ENCODE measurements around the gene NR5A2.

The NR5A2 gene

GRCh38 chr1:200207711-200208126 lies 180.2 kb downstream of the NR5A2 start:
- Histone ChIP-seq H3K36me3 (ENCODE audit: control insufficient read depth, insufficient read depth, low read length) (no peaks in the 10 kb centered on the region), H3K4me3 (replicated peaks; ENCODE audit: low read depth, low read length) (no peak overlapping the region), H3K27me3 (replicated peaks; ENCODE audit: control insufficient read depth, insufficient read depth, low read length) (no peaks in the 10 kb centered on the region)
- TF ChIP-seq CTCF (IDR thresholded peaks at IDR 0.05; ENCODE audit: insufficient read depth, low read length, poor library complexity, severe bottlenecking), result no peak
- DNase-seq (ENCODE audit: extremely low read depth, insufficient read length), result peak; percentile 65

- no peaks in the 10 kb centered on the region for H3K27me3 ChIP-seq (replicated peaks; ENCODE audit: control insufficient read depth, insufficient read depth, low read length)
- DNase-seq (ENCODE audit: extremely low read depth, insufficient read length), result no peak
- no peak overlapping the region for H3K4me3 ChIP-seq (replicated peaks; ENCODE audit: low read depth, low read length)
- no peaks in the 10 kb centered on the region for H3K36me3 ChIP-seq (ENCODE audit: control insufficient read depth, insufficient read depth, low read length)
- TF ChIP-seq CTCF (IDR thresholded peaks at IDR 0.05; ENCODE audit: insufficient read depth, low read length, poor library complexity, severe bottlenecking), result no peak
Measured at GRCh38 chr1:200211157-200211556, 183.6 kb downstream of the NR5A2 start.

GRCh38 chr1:200213392-200213791 lies 185.9 kb downstream of the NR5A2 start:
- Histone ChIP-seq H3K27me3 (replicated peaks; ENCODE audit: control insufficient read depth, insufficient read depth, low read length) (no peaks in the 10 kb centered on the region), H3K36me3 (ENCODE audit: control insufficient read depth, insufficient read depth, low read length) (no peaks in the 10 kb centered on the region), H3K4me3 (replicated peaks; ENCODE audit: low read depth, low read length) (no peak overlapping the region)
- TF ChIP-seq CTCF (IDR thresholded peaks at IDR 0.05; ENCODE audit: insufficient read depth, low read length, poor library complexity, severe bottlenecking), result no peak
- no peak for DNase-seq (ENCODE audit: extremely low read depth, insufficient read length)

GRCh38 chr1:200213921-200214320 lies 186.4 kb downstream of the NR5A2 start:
- Histone ChIP-seq H3K27me3 (replicated peaks; ENCODE audit: control insufficient read depth, insufficient read depth, low read length) (no peaks in the 10 kb centered on the region), H3K36me3 (ENCODE audit: control insufficient read depth, insufficient read depth, low read length) (no peaks in the 10 kb centered on the region), H3K4me3 (replicated peaks; ENCODE audit: low read depth, low read length) (no peak overlapping the region)
- TF ChIP-seq CTCF (IDR thresholded peaks at IDR 0.05; ENCODE audit: insufficient read depth, low read length, poor library complexity, severe bottlenecking), result no peak
- no peak for DNase-seq (ENCODE audit: extremely low read depth, insufficient read length)

- DNase-seq (ENCODE audit: extremely low read depth, insufficient read length), result no peak
- Histone ChIP-seq H3K4me3 (replicated peaks; ENCODE audit: low read depth, low read length) (no peak overlapping the region), H3K27me3 (replicated peaks; ENCODE audit: control insufficient read depth, insufficient read depth, low read length) (no peaks in the 10 kb centered on the region), H3K36me3 (ENCODE audit: control insufficient read depth, insufficient read depth, low read length) (no peaks in the 10 kb centered on the region)
- no peak for TF ChIP-seq CTCF (IDR thresholded peaks at IDR 0.05; ENCODE audit: insufficient read depth, low read length, poor library complexity, severe bottlenecking)
Measured at GRCh38 chr1:200215350-200215749, 187.8 kb downstream of the NR5A2 start.

- no peak overlapping the region for H3K4me3 ChIP-seq (replicated peaks; ENCODE audit: low read depth, low read length)
- DNase-seq (ENCODE audit: extremely low read depth, insufficient read length), result peak; percentile 25
- H3K36me3 ChIP-seq (ENCODE audit: control insufficient read depth, insufficient read depth, low read length), result no peaks in the 10 kb centered on the region
- H3K27me3 ChIP-seq (replicated peaks; ENCODE audit: control insufficient read depth, insufficient read depth, low read length), result no peaks in the 10 kb centered on the region
- no peak for TF ChIP-seq CTCF (IDR thresholded peaks at IDR 0.05; ENCODE audit: insufficient read depth, low read length, poor library complexity, severe bottlenecking)
Measured at GRCh38 chr1:200217703-200218102, 190.2 kb downstream of the NR5A2 start.
